CD1c-positive myeloid dendritic cell (primary cell): ENCODE data around the gene FRAS1.
"Not testable (repeated sequence)": the region's sequence is repeated elsewhere in the genome, so short reads cannot be mapped to it uniquely, and the experiment has no call there.

Experiments used
- DNase-seq: peaks from one replicate; pipeline ENCODE4 v3.0.0-alpha.2; 2016; ENCODE audit errors: extremely low spot score

Gene FRAS1

GRCh38 chr4:78510681-78511080, 453.6 kb downstream of the FRAS1 start:
- no peak for DNase-seq

GRCh38 chr4:78512357-78512920, 455.3 kb downstream of the FRAS1 start:
- no peak for DNase-seq

DNA sequence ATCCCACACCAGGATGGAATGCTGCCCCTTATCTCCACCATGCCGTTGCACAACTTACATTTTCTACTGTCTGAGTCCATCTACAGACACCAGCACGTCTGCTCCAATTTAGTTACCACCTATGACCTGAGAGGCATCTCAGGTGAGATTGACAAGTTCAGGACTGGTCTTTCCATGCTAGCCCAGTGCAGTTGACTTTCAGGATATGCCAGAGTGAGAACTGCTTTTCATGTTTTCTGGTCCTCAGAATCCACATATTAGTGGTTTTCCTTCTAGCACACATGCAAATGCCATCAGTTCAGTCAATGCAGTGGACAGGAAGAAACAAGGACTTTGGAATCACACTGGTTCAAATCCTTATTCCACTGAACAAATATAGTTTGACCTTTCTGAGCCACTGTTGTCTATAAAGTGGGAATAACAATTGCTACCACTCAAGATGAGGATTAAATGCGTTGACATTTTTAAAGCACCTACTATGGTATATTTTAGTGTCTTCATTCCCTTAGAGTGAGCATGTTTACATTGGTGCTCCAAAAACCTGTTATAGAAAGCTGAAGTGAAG, 456.4 kb downstream of the FRAS1 start:
- DNase-seq = no peak

DNA sequence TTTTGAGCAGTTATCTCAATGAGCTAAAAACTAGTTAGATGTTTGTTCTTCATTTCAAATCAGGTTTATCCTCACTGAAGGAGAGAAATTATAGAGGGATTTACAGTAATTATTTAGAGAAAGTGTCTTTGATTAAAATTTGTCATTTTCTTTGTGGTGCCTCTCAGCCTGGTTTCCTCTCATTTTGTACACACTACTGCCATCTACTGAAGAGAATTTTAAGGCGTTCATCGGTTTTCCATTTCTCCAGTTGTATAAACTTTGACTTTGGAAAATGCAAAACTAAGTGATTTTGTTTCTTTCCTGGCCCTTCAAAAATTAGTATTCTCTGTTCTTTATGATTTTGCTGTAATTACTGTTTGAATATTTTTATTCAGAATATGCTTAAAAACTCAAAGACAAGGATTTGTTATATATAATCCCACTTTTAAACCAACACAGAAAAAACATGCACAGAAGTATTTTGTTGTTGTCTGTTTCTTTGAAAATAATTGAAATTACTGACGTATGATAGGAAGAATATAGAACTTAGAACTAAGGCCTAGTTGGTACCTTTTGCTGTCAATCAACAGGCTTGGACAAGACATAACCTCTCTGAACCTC, 460.0 kb downstream of the FRAS1 start:
- no peak for DNase-seq

GRCh38 chr4:78518561-78518960, 461.4 kb downstream of the FRAS1 start:
- no peak for DNase-seq

- DNase-seq = no peak
Measured at GRCh38 chr4:78519962-78520361, 462.8 kb downstream of the FRAS1 start.

GRCh38 chr4:78520808-78521226, 463.7 kb downstream of the FRAS1 start:
- DNase-seq = no peak

DNA sequence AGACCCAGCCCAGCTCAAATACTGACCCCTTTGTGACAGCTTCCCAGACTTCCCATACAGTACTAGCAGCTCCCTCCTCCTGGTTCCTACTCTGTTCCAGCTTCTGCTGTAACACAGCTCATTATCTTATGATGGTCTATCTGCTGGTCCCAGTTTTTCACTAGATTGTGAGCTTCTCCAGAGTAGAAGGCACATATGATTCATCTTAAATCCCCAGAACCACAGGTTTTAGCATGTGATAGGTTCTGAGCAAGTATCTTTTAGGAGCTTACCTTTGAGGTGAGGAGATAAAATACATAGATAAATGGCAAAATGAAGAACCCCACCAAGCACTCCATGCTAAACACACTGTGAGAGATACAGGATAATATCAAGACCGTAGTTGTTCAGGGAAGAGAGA, 466.9 kb downstream of the FRAS1 start:
- DNase-seq = no peak

DNA sequence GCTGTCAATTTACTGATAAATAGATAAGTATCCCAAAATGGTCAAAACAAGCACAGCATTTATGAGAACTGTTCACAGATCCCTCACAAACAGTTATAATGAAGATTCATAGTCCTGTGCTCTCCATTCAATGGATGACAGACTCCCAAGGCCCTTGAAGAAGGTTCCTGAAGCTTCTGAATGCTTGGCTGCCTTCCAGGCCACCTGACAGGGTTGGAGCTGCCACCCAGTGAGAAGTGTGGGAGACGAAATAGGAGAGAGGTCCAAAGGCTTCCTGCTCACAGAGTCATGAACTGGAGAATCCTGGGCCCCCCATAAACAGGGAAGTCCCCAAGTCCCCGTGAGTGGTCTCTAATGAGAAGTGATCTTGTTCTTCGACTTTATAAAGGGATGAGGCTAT, 468.4 kb downstream of the FRAS1 start:
- no peak for DNase-seq

- no peak for DNase-seq
Measured at GRCh38 chr4:78527103-78527502, 470.0 kb downstream of the FRAS1 start.

- no peak for DNase-seq
Measured at GRCh38 chr4:78527555-78527954, 470.4 kb downstream of the FRAS1 start.

DNA sequence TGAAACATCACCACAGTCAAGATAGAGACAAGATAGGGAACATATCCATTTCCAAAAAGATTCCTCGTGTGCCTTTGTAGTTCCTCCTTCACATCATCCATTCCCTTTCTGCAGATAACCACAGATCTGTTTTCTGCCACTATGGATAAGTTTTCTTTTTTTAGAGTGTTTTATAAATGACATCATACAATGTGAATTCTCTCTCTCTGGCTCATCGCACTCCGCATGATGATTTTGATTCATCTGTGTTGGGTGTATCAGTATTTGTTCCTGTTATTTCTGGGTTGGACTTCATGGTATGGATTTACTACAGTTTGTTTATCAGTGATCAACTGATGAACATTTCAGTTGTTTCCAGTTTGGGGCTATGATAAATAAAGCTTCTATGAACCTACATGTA, 471.2 kb downstream of the FRAS1 start:
- DNase-seq = no peak

DNA sequence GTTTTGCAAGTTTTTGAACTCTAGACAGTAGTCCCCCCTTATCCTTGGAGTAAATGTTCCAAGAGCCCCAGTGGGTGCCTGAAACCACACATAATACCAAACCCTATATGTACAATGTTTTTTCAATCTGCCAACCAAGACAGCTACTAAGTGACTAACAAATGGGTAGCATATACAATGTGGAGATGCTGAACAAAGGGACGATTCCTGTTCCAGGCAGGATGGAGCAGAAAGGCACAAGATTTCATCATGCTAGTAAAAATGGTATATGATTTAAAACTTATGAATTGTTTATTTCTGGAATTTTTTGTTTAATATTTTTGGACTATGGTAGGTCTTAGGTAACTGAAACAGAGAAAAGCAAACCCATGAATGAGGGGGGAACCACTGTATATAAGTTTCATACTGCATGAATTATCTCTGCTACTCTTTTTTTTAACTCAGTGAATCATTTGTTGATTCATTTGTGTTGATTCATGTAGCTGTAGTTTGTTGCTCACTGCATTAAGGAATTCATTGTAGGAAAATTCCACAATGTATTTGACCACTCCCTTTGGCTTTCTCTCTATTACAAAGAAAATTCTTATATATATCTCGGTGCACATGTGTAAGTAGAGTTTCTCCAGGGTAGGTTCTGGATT, 472.6 kb downstream of the FRAS1 start:
- no peak for DNase-seq

DNA sequence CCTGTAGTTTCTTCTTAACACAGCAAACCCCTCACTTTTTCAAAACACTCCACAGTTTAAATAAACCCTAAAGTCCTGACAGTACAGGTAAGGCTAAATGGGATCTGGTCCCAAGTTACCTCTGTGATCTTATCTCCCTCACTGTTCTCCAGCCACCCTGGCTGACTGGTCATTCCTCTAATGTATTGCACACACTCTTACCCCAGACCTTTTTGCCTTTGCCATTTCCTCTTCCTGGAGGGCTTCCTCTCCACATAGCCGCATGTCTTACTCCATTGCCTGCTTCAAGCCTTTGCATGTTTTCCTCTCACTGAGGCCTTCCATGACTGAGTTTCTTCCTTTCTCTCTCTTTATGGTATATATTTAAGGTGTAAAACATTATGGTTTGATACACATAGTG, 474.9 kb downstream of the FRAS1 start:
- DNase-seq = no peak

GRCh38 chr4:78533854-78534253, 476.7 kb downstream of the FRAS1 start:
- no peak for DNase-seq

DNA sequence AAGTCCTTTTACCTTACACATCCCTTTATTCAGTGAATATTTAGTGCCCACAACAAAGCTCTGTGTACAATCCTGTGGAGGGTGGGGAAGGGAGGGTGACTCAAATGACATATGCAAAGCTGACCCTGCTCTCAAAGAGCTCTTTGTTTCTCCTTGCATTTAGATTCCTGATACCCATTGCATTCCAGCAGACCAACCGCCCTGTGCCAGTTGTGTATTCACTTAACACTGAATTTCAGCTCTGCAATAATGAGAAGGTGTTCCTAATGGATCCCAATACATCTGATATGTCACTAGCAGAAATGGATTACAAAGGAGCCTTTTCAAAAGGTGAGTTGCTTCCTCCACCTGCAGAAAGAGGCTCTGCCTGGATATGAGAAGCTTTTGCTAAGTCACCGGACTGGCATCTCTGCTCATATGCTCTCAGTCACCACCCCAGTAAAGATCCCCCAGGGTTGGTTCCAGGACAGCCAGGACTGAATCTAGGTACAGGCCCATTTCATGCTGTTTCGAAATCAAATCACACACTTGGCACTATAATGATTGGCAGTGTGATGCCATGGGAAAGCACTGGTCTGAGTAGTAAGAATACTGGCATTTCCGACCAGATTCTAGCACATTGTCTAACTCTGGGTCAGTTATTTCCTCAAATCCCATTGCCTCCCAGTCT, 477.3 kb downstream of the FRAS1 start:
- DNase-seq = no peak

GRCh38 chr4:78542373-78542772, 485.2 kb downstream of the FRAS1 start:
- DNase-seq = no peak

DNA sequence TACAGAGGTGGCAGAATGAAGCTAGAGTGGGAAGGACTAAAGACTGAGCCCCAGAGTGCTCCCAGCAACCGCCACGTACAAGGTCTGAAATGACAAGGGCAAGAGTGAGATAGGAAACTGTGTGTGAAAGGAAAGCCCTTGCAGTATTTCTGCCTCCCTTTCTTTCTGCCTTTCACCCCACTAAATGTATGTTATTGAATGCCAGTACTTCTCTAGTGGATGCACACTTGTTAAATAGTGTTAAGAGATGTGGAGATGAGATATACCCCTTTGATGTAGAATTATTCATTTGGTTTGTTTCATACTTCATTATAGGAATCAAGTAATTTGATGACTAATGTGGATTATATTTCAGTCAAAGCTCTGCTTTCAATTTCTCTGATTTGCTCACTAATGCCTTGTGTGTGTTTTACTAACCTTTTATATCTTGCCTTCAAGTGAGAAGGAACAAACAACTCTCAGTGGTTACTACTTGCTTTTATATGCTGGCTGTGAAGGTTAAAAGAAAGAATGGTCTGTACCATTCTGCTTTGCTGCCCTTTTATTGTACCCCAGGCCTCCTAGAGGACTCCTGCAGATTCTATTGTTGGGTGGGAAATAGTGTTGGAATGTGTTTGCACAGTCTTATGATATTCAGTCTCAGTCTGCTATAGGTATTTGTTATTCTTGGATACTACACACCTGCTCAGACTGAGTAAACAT, 486.5 kb downstream of the FRAS1 start:
- no peak for DNase-seq

DNA sequence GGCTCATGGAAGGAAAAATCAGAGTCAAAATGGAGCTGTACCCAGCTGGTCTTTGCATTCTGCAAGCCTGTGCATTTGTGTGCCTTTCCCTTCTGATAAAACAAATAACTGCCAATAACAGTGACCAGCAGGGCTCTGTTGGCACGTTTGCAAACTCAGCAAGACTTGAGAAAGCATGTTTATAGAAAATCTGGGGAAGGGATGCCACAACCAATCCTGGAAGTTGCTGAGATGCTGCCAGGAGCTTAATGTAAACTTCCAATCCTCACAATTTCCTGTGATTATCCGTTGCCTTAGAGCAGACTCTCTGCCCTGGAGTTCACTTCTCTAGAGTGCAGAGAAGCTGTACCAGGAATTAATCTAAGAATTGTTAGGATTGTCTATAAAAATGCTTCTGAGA, 487.6 kb downstream of the FRAS1 start:
- DNase-seq = no peak

- DNase-seq = no peak
Measured at GRCh38 chr4:78545275-78546246, 488.4 kb downstream of the FRAS1 start.

DNA sequence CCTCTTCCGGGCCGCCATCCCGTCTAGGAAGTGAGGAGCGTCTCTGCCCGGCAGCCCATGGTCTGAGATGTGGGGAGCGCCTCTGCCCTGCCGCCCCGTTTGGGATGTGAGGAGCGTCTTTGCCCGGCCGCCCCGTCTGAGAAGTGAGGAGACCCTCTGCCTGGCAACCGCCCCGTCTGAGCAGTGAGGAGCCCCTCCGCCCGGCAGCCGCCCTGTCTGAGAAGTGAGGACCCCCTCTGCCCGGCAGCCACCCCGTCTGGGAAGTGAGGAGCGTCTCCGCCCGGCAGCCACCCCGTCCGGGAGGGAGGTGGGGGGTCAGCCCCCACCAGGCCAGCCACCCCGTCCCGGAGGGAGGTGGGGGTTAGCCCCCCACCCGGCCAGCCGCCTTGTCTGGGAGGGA, 490.8 kb downstream of the FRAS1 start:
- DNase-seq = not testable (repeated sequence)
